K562 (cell line): ENCODE results near the gene CLSTN2. TPM values are rescaled to one million over a fixed set of nuclear protein-coding genes. Genes with fewer than 3 reads are reported as not detected.

Experiments used
- ATAC-seq: fragments of 200-7000 bp; cut with Tn5 transposase; 3 replicates; pipeline ENCODE4 v1.9.1; 2020; ENCODE audit warnings: moderate library complexity
- BruUV-seq: library from RNA; stranded (reverse); fragments of 400-500 nt; replicated peaks from 2 replicates; lab custom pipeline; 2021; lab: Mats Ljungman, UMichigan
- CTCF ChIA-PET: fragments of 300-600 bp; formaldehyde crosslinking; extraction: SDS; loops from one replicate; lab custom pipeline; 2021; ENCODE audit warnings: low intra/inter-chr PET ratio; lab: Yijun Ruan, JAX
- POLR2A ChIA-PET: fragments of 300-600, 350-650 bp; sonication (Branson Sonifier 250); formaldehyde crosslinking; extraction: SDS; loops from one replicate; lab custom pipeline; 2021; ENCODE audit warnings: antibody characterized with exemption, inconsistent platforms; lab: Yijun Ruan, JAX
- DNase-seq, 4 experiments: peaks; one replicate each; pipeline versions ENCODE4 v3.0.0 to v3.0.0-alpha.2; 2011 to 2018; ENCODE audit warnings: low spot score in 3 of 4, mixed read lengths in 3 of 4; ENCODE audit errors: extremely low read depth in 1 of 4
- FAIRE-seq: peaks from 2 replicates; lab custom pipeline; 2011; peaks lifted over from hg19 to GRCh38; lab: Jason Lieb, UNC
- H2AFZ ChIP-seq: 2 replicates; pipeline ENCODE4 v1.6.0; 2011; ENCODE audit warnings: low read depth, low read length, control low read depth, inconsistent platforms
- H3K27ac ChIP-seq: fragments of 200-600 bp; 3 replicates; pipeline ENCODE4 v1.8.0; 2011; ENCODE audit warnings: low read depth, mild to moderate bottlenecking, control low read depth, inconsistent platforms, low read length, moderate library complexity, mixed read lengths; ENCODE audit errors: extremely low read depth
- H3K27me3 ChIP-seq, 2 experiments: fragments of 300-600 bp in 1 of 2; 2 replicates in 1 of 2; 3 replicates in 1 of 2; pipeline versions ENCODE4 v1.6.0 to v1.8.0; 2011; ENCODE audit warnings: inconsistent platforms in 2 of 2, low read length in 2 of 2, mild to moderate bottlenecking in 1 of 2, mixed read lengths in 1 of 2, moderate library complexity in 1 of 2; ENCODE audit not compliant: control insufficient read depth in 2 of 2, insufficient read depth in 2 of 2
- H3K36me3 ChIP-seq: fragments of 300-600 bp; 3 replicates; pipeline ENCODE4 v1.8.0; 2011; ENCODE audit warnings: mild to moderate bottlenecking, low read length, inconsistent platforms; ENCODE audit not compliant: control insufficient read depth, insufficient read depth
- H3K4me1 ChIP-seq, 2 experiments: fragments of 200-600 bp in 1 of 2; replicated peaks in 1 of 2; 2 replicates in 1 of 2; 3 replicates in 1 of 2; pipeline versions ENCODE4 v1.5.1 to v1.8.0; 2011; ENCODE audit warnings: inconsistent platforms in 2 of 2, low read length in 2 of 2, mild to moderate bottlenecking in 1 of 2, mixed read lengths in 1 of 2, moderate library complexity in 1 of 2; ENCODE audit not compliant: control insufficient read depth in 2 of 2, insufficient read depth in 2 of 2
- H3K4me2 ChIP-seq: 2 replicates; pipeline ENCODE4 v1.6.1; 2011; ENCODE audit warnings: low read length, control low read depth, inconsistent platforms, mixed read lengths; ENCODE audit not compliant: insufficient read depth
- H3K4me3 ChIP-seq: fragments of 200-600 bp; sonication (generic), shearing (Covaris generic); 2 replicates; pipeline ENCODE4 v1.5.1; 2016; ENCODE audit warnings: control low read depth, inconsistent platforms
- H3K79me2 ChIP-seq: fragments of 200-600 bp; 3 replicates; pipeline ENCODE4 v1.8.0; 2011; ENCODE audit warnings: low read length, inconsistent platforms; ENCODE audit not compliant: control insufficient read depth, insufficient read depth
- H3K9ac ChIP-seq, 2 experiments: 2 replicates each; pipeline versions ENCODE4 v1.6.0 to v1.6.1; 2011; ENCODE audit warnings: low read depth in 2 of 2, low read length in 2 of 2, control low read depth in 1 of 2, inconsistent platforms in 1 of 2, mild to moderate bottlenecking in 1 of 2, mixed read lengths in 1 of 2; ENCODE audit not compliant: insufficient read depth in 1 of 2
- H3K9me1 ChIP-seq: one replicate; pipeline ENCODE4 v1.6.0; 2011; ENCODE audit warnings: inconsistent platforms, mild to moderate bottlenecking, low read length, moderate library complexity; ENCODE audit not compliant: control insufficient read depth, insufficient read depth
- H3K9me3 ChIP-seq: replicated peaks from 2 replicates; pipeline ENCODE4 v1.5.1; 2011; ENCODE audit warnings: low read depth, low read length, inconsistent platforms; ENCODE audit not compliant: control insufficient read depth, insufficient read depth
- H4K20me1 ChIP-seq: replicated peaks from 2 replicates; pipeline ENCODE4 v1.6.1; 2011; ENCODE audit warnings: low read length, inconsistent platforms, mixed read lengths; ENCODE audit not compliant: control insufficient read depth, insufficient read depth
- CBFA2T3 ChIP-seq: fragments of 450-650 bp; IDR thresholded peaks from 2 replicates; pipeline ENCODE4 v1.6.1; 2017
- EP400 ChIP-seq: fragments of 450-650 bp; IDR thresholded peaks from 2 replicates; pipeline ENCODE4 v1.6.1; 2017; ENCODE audit warnings: antibody characterized with exemption, mild to moderate bottlenecking, moderate library complexity
- LCOR ChIP-seq: sonication (generic); formaldehyde crosslinking; IDR thresholded peaks from 2 replicates; pipeline ENCODE4 v1.8.0; 2022; ENCODE audit warnings: mild to moderate bottlenecking, missing genetic modification reagents
- MLX ChIP-seq, 2 experiments: fragments of 450-650 bp in 1 of 2; sonication (generic) in 1 of 2; formaldehyde crosslinking; conservative IDR thresholded peaks; 2 replicates each; pipeline versions ENCODE4 v1.4.0 to v1.8.1; 2020 to 2022; ENCODE audit warnings: mild to moderate bottlenecking in 1 of 2, missing genetic modification reagents in 1 of 2
- MXI1 ChIP-seq: IDR thresholded peaks from 2 replicates; pipeline ENCODE4 v1.6.1; 2011; ENCODE audit warnings: low read depth, mild to moderate bottlenecking, improper control_type of control experiment, low read length
- MYNN ChIP-seq, 2 experiments: sonication (generic); formaldehyde crosslinking in 1 of 2; IDR thresholded peaks; 2 replicates each; pipeline versions ENCODE4 v1.5.0 to v1.6.1; 2016 to 2020; ENCODE audit warnings: antibody characterized with exemption in 1 of 2, missing genetic modification reagents in 1 of 2
- TEAD4 ChIP-seq, 2 experiments: sonication (generic) in 1 of 2; formaldehyde crosslinking in 1 of 2; IDR thresholded peaks; 2 replicates each; pipeline versions ENCODE4 v1.6.1 to v1.8.0; 2012 to 2022; ENCODE audit warnings: borderline replicate concordance in 1 of 2, inconsistent platforms in 1 of 2, low read length in 1 of 2, mild to moderate bottlenecking in 1 of 2, missing genetic modification reagents in 1 of 2
- ZKSCAN8 ChIP-seq: fragments of 200-800 bp; sonication (Bioruptor generic); IDR thresholded peaks from 2 replicates; pipeline ENCODE4 v1.6.1; 2016; ENCODE audit warnings: missing genetic modification characterization, missing compliant biosample characterization
- ZNF436 ChIP-seq: fragments of 250-450, 450-650 bp; sonication (Bioruptor Pico); formaldehyde crosslinking; IDR thresholded peaks from 2 replicates; pipeline ENCODE4 v1.7.0; 2020; ENCODE audit warnings: mild to moderate bottlenecking
- ZNF583 ChIP-seq: fragments of 250-450 bp; sonication (Bioruptor Pico); IDR thresholded peaks from 2 replicates; pipeline ENCODE4 v1.4.0; 2020
- ZNF766 ChIP-seq: fragments of 200-800 bp; sonication (Bioruptor generic); conservative IDR thresholded peaks from 2 replicates; pipeline ENCODE4 v1.6.1; 2016; ENCODE audit warnings: missing genetic modification characterization, missing compliant biosample characterization
- ZSCAN32 ChIP-seq: fragments of 450-650 bp; formaldehyde crosslinking; IDR thresholded peaks from 2 replicates; pipeline ENCODE4 v1.4.0; 2020; ENCODE audit warnings: mild to moderate bottlenecking, moderate library complexity
- WGBS: fragments of 100-300 bp; shearing (Covaris generic); methylation state at CpG from one replicate; pipeline ENCODE4 v1.1.6; 2016; ENCODE audit warnings: low coverage, mixed read lengths; ENCODE audit not compliant: insufficient coverage; ENCODE audit errors: missing lambda C conversion rate; 5-methylcytosine and 5-hydroxymethylcytosine counted together
- in situ Hi-C: fragments of 300-500 bp; cut with MboI; formaldehyde crosslinking; loops from 4 replicates; pipeline ENCODE4 v1.15.0; 2018; ENCODE audit warnings: inconsistent platforms, mixed read lengths
- intact Hi-C: fragments of 100-400 bp; cut with micrococcal nuclease; formaldehyde crosslinking; loops from 2 replicates; pipeline ENCODE4 v1.14.2; 2022
- polyA plus RNA-seq, 8 experiments: library from polyadenylated mRNA; depleted of rRNA in 4 of 8; stranded (reverse) in 5 of 8; unstranded in 3 of 8; fragments of >200 nt; fragmentation: Nextera tagmentation in 2 of 8; fragmentation: Illumina TruSeq in 1 of 8; extraction: Ambion mirVana in 2 of 8; extraction: Trizol in 1 of 8; gene quantifications; 2 replicates each; pipeline versions ENCODE4 v1.2.1 to v1.2.3, GENCODE V29; 2011 to 2014; ENCODE audit warnings: inconsistent platforms in 1 of 8, missing spikeins in 1 of 8
- total RNA-seq, 7 experiments: library from RNA; depleted of rRNA in 6 of 7; stranded (reverse); fragments of >200 nt in 6 of 7; fragmentation: Illumina TruSeq in 2 of 7; extraction: Trizol in 2 of 7; gene quantifications; 2 replicates each; pipeline versions ENCODE4 v1.2.1 to v1.2.3, GENCODE V29; 2011 to 2021; ENCODE audit warnings: low replicate concordance in 1 of 7
- TF ChIP-seq, protein P1 (sequence below): sonication (generic); formaldehyde crosslinking; IDR thresholded peaks from 2 replicates; pipeline ENCODE4 v1.8.1; 2023; ENCODE audit warnings: mild to moderate bottlenecking, missing genetic modification reagents, moderate library complexity
- TF ChIP-seq, protein P2 (sequence below): sonication (generic); formaldehyde crosslinking; IDR thresholded peaks from 2 replicates; pipeline ENCODE4 v1.8.1; 2023; ENCODE audit warnings: mild to moderate bottlenecking, missing genetic modification reagents
- TF ChIP-seq, protein P3 (sequence below), 3 experiments: IDR thresholded peaks in 2 of 3; conservative IDR thresholded peaks in 1 of 3; 2 replicates each; pipeline ENCODE4 v1.5.1; 2011 to 2012; ENCODE audit warnings: low read length in 3 of 3, mild to moderate bottlenecking in 3 of 3, control low read depth in 2 of 3, improper control_type of control experiment in 1 of 3, inconsistent platforms in 1 of 3, low read depth in 1 of 3, mixed read lengths in 1 of 3, moderate library complexity in 1 of 3; ENCODE audit not compliant: insufficient read depth in 2 of 3

CLSTN2 gene
- total and polyA plus RNA-seq, 9 of the 15 experiments (the other 6 are each of a cell fraction or from before 2014, with no cell fraction given): 0.02 to 0.04 (median 0.04) TPM; not detected in 6

DNA sequence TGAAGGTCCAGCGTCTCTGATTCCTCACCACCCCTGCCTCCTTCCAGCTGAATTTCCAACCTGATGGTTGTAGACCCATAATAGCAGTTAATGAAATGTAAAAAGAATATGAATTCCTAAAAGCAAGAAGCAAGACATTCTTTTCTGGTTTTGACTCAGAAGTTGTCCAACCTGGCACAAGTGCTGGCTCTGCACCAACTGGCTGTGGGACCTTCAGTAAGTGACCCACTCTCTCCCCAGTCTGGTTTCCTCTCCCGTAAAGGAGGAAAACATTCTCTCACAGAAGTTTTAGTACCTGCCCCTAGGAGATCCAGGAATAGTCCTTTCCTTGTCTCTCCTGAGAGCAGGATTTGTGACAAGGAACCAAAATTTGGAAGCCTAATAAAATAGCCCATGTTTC is 506.0 kb downstream of the CLSTN2 start:
- Histone ChIP-seq H3K9ac (no peak overlapping the region), H3K9me1 (no peaks in the 10 kb centered on the region), H3K4me2 (no peak overlapping the region), H3K4me3 (no peak overlapping the region), H3K9me3 (no peaks in the 10 kb centered on the region), H3K36me3 (no peaks in the 10 kb centered on the region), H3K4me1 (no peaks in the 10 kb centered on the region), H4K20me1 (no peaks in the 10 kb centered on the region), H3K27ac (no peak overlapping the region), H3K27me3 (no peaks in the 10 kb centered on the region), H2AFZ (no peak overlapping the region), H3K79me2 (no peaks in the 10 kb centered on the region)
- WGBS: 0% methylated on average over 2 of the region's 2 CpGs
- ChIA-PET CTCF (no interaction called here), POLR2A (no interaction called here)
- intact Hi-C loops (no loop called here), in situ Hi-C loops (no loop called here)
- DNase-seq: no peak
- FAIRE-seq: no peak
- ATAC-seq: no peak
- no TSS peak for BruUV-seq
- TF ChIP-seq, protein P1, sequence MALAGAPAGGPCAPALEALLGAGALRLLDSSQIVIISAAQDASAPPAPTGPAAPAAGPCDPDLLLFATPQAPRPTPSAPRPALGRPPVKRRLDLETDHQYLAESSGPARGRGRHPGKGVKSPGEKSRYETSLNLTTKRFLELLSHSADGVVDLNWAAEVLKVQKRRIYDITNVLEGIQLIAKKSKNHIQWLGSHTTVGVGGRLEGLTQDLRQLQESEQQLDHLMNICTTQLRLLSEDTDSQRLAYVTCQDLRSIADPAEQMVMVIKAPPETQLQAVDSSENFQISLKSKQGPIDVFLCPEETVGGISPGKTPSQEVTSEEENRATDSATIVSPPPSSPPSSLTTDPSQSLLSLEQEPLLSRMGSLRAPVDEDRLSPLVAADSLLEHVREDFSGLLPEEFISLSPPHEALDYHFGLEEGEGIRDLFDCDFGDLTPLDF (CRISPR knock-in tag): no peak
- TF ChIP-seq MYNN (IDR thresholded peaks at IDR 0.05) (no peak), MYNN (CRISPR knock-in tag; IDR thresholded peaks at IDR 0.05) (no peak), ZNF583 (CRISPR knock-in tag) (no peak), MXI1 (no peak), EP400 (no peak), LCOR (CRISPR knock-in tag) (no peak), ZKSCAN8 (CRISPR knock-in tag) (no peak), ZSCAN32 (no peak), CBFA2T3 (no peak), ZNF436 (CRISPR knock-in tag) (no peak), ZNF766 (no peak), TEAD4 (IDR thresholded peaks at IDR 0.05; ENCODE audit: low read length) (no peak), TEAD4 (CRISPR knock-in tag; IDR thresholded peaks at IDR 0.05; ENCODE audit: borderline replicate concordance) (no peak), MLX (CRISPR knock-in tag; conservative IDR thresholded peaks at IDR 0.05) (no peak)
- TF ChIP-seq, protein P2, sequence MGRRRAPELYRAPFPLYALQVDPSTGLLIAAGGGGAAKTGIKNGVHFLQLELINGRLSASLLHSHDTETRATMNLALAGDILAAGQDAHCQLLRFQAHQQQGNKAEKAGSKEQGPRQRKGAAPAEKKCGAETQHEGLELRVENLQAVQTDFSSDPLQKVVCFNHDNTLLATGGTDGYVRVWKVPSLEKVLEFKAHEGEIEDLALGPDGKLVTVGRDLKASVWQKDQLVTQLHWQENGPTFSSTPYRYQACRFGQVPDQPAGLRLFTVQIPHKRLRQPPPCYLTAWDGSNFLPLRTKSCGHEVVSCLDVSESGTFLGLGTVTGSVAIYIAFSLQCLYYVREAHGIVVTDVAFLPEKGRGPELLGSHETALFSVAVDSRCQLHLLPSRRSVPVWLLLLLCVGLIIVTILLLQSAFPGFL: no peak
- TF ChIP-seq, protein P3, sequence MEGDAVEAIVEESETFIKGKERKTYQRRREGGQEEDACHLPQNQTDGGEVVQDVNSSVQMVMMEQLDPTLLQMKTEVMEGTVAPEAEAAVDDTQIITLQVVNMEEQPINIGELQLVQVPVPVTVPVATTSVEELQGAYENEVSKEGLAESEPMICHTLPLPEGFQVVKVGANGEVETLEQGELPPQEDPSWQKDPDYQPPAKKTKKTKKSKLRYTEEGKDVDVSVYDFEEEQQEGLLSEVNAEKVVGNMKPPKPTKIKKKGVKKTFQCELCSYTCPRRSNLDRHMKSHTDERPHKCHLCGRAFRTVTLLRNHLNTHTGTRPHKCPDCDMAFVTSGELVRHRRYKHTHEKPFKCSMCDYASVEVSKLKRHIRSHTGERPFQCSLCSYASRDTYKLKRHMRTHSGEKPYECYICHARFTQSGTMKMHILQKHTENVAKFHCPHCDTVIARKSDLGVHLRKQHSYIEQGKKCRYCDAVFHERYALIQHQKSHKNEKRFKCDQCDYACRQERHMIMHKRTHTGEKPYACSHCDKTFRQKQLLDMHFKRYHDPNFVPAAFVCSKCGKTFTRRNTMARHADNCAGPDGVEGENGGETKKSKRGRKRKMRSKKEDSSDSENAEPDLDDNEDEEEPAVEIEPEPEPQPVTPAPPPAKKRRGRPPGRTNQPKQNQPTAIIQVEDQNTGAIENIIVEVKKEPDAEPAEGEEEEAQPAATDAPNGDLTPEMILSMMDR (IDR thresholded peaks at IDR 0.05 in 2 of 3, conservative IDR thresholded peaks at IDR 0.05 in 1 of 3; ENCODE audit: insufficient read depth in 2 of 3, low read depth in 1 of 3, low read length in 3 of 3): no peak
